Kidney (tissue), 11 donors: ENCODE data around the gene NPIPA7. TPM values are rescaled to one million over a fixed set of nuclear protein-coding genes. Genes with fewer than 3 reads are reported as not detected.
"Not testable (repeated sequence)": the region's sequence is repeated elsewhere in the genome, so short reads cannot be mapped to it uniquely, and the experiment has no call there.

Experiments
- DNase-seq, 5 donors: peaks; one replicate each; pipeline ENCODE4 v3.0.0-alpha.2; 2013 to 2020
- FAIRE-seq: peaks from 2 replicates; lab custom pipeline; 2012; peaks lifted over from hg19 to GRCh38; lab: Jason Lieb, UNC
- H3K27ac ChIP-seq, 2 donors: one replicate each; pipeline ENCODE4 v1.7.0; 2013; ENCODE audit warnings: low read depth in 2 of 2, low read length in 2 of 2, inconsistent platforms in 1 of 2
- H3K27me3 ChIP-seq: one replicate; pipeline ENCODE4 v1.7.1; 2013; ENCODE audit warnings: low read length, inconsistent platforms; ENCODE audit not compliant: control insufficient read depth, insufficient read depth
- H3K36me3 ChIP-seq, 3 donors: one replicate each; pipeline versions ENCODE4 v1.7.0 to v1.7.1; 2013; ENCODE audit warnings: low read length in 3 of 3, control low read depth in 1 of 3, inconsistent platforms in 1 of 3; ENCODE audit not compliant: insufficient read depth in 3 of 3, control insufficient read depth in 2 of 3
- H3K4me1 ChIP-seq, 3 donors: one replicate each; pipeline versions ENCODE4 v1.7.0 to v1.7.1; 2013; ENCODE audit warnings: low read length in 3 of 3, inconsistent platforms in 1 of 3, low read depth in 1 of 3; ENCODE audit not compliant: control insufficient read depth in 2 of 3, insufficient read depth in 2 of 3
- H3K4me3 ChIP-seq, 3 donors: one replicate each; pipeline versions ENCODE4 v1.7.0 to v1.8.1; 2013; ENCODE audit warnings: low read length in 3 of 3, control low read depth in 1 of 3, inconsistent platforms in 1 of 3
- H3K9ac ChIP-seq, 3 donors: one replicate each; pipeline versions ENCODE4 v1.7.0 to v1.7.1; 2013; ENCODE audit warnings: low read length in 3 of 3, control low read depth in 1 of 3, inconsistent platforms in 1 of 3
- H3K9me3 ChIP-seq, 3 donors: one replicate each; pipeline versions ENCODE4 v1.7.0 to v1.7.1; 2013; ENCODE audit warnings: low read length in 3 of 3, control low read depth in 1 of 3, inconsistent platforms in 1 of 3; ENCODE audit not compliant: control insufficient read depth in 2 of 3, insufficient read depth in 1 of 3
- intact Hi-C: fragments of 100-400 bp; cut with DNase I; formaldehyde crosslinking; loops from one replicate; pipeline ENCODE4 v1.11.1; 2022
- polyA plus RNA-seq: library from polyadenylated mRNA; stranded (reverse); fragments of 350-450 nt; fragmentation: Illumina TruSeq; extraction: RNeasy Lipid Tissue Mini Kit (QIAGEN cat#74804); gene quantifications from one replicate; pipeline ENCODE4 v1.2.3, GENCODE V29; 2014; ENCODE audit warnings: low read depth, low replicate concordance; ENCODE audit not compliant: insufficient read depth
- total RNA-seq: library from RNA; stranded (reverse); fragmentation: NEBNext Ultra II Directional; extraction: Animal tissue kit (Norgen Biotek cat#: 25700); gene quantifications from one replicate; pipeline ENCODE4 v1.2.1, GENCODE V29; 2021
- donor health status: control.
- donor health status: control.
- donor health status: DM: yes; HTN: yes; CAD: no.
- donor health status: Normal renal cell carcinoma (clear cell type).

Gene NPIPA7
- total and polyA plus RNA-seq, 2 donors from 2014 or later = 7.2 to 9.0 TPM

GRCh38 chr16:16365851-16366250, 13.1 kb upstream of the NPIPA7 start:
- H3K4me1 ChIP-seq, intact Hi-C loops, H3K9ac ChIP-seq, H3K27me3 ChIP-seq, FAIRE-seq, H3K36me3 ChIP-seq, DNase-seq, H3K27ac ChIP-seq, H3K4me3 ChIP-seq, H3K9me3 ChIP-seq: not testable (repeated sequence)

- H3K27me3 ChIP-seq, H3K27ac ChIP-seq, H3K4me3 ChIP-seq, H3K36me3 ChIP-seq, intact Hi-C loops, FAIRE-seq, H3K9me3 ChIP-seq, H3K4me1 ChIP-seq, H3K9ac ChIP-seq: not testable (repeated sequence)
- peak in 2 of 5 donors; percentile 11 to 34 for DNase-seq
These were observed 12.2 kb upstream of the NPIPA7 start for GRCh38 chr16:16366552-16367284.

- H3K4me1 ChIP-seq, H3K9ac ChIP-seq, H3K27ac ChIP-seq, H3K27me3 ChIP-seq, intact Hi-C loops, FAIRE-seq, H3K4me3 ChIP-seq, DNase-seq, H3K36me3 ChIP-seq, H3K9me3 ChIP-seq: not testable (repeated sequence)
These were observed 11.7 kb upstream of the NPIPA7 start for GRCh38 chr16:16367285-16367628.

GRCh38 chr16:16369081-16369856, 9.7 kb upstream of the NPIPA7 start:
- H3K4me3 ChIP-seq, H3K36me3 ChIP-seq, H3K4me1 ChIP-seq, H3K27ac ChIP-seq, H3K9ac ChIP-seq, intact Hi-C loops, H3K27me3 ChIP-seq, FAIRE-seq, H3K9me3 ChIP-seq: not testable (repeated sequence)
- DNase-seq = peak in 3 of 5 donors; percentile 0 to 32 (median 3)

- H3K4me1 ChIP-seq, H3K4me3 ChIP-seq, intact Hi-C loops, H3K27me3 ChIP-seq, H3K27ac ChIP-seq, H3K36me3 ChIP-seq, H3K9me3 ChIP-seq, H3K9ac ChIP-seq, FAIRE-seq: not testable (repeated sequence)
- peak in 1 of 5 donors; percentile 49 for DNase-seq
These were observed 7.7 kb upstream of the NPIPA7 start for GRCh38 chr16:16371136-16371735.

GRCh38 chr16:16374192-16374591, 4.7 kb upstream of the NPIPA7 start:
- H3K27ac ChIP-seq, H3K4me1 ChIP-seq, H3K27me3 ChIP-seq, H3K4me3 ChIP-seq, H3K9me3 ChIP-seq, H3K36me3 ChIP-seq, intact Hi-C loops, FAIRE-seq, H3K9ac ChIP-seq: not testable (repeated sequence)
- peak in 1 of 5 donors; percentile 29 for DNase-seq

- H3K9ac ChIP-seq, H3K36me3 ChIP-seq, H3K9me3 ChIP-seq, H3K27ac ChIP-seq, DNase-seq, H3K27me3 ChIP-seq, H3K4me1 ChIP-seq, intact Hi-C loops, H3K4me3 ChIP-seq, FAIRE-seq: not testable (repeated sequence)
These were observed 20.7 kb downstream of the NPIPA7 start for GRCh38 chr16:16399685-16400084.

- H3K9ac ChIP-seq, H3K9me3 ChIP-seq, FAIRE-seq, H3K27ac ChIP-seq, H3K36me3 ChIP-seq, H3K4me3 ChIP-seq, H3K27me3 ChIP-seq, H3K4me1 ChIP-seq, DNase-seq, intact Hi-C loops: not testable (repeated sequence)
These were observed 23.4 kb downstream of the NPIPA7 start for GRCh38 chr16:16402333-16402732.
